Stimulated activated naive CD8-positive, alpha-beta T cell treated with anti-CD3 and anti-CD28 coated beads, Interleukin-15, Interleukin-2, amounts not matched to agents 100 ng/mL and 50 ng/mL, for 24 hours (primary cell): Measurements from ENCODE around the gene STAP2.

Experiments used
- H3K27ac Mint-ChIP-seq: one replicate; pipeline ENCODE4 v1.8.0; 2021; ENCODE audit warnings: mild to moderate bottlenecking, mixed read lengths
- H3K27me3 Mint-ChIP-seq: one replicate; pipeline ENCODE4 v1.8.0; 2021; ENCODE audit warnings: mixed read lengths
- H3K36me3 Mint-ChIP-seq: one replicate; pipeline ENCODE4 v1.8.0; 2021; ENCODE audit warnings: low read depth, mixed read lengths
- H3K4me1 Mint-ChIP-seq: one replicate; pipeline ENCODE4 v1.8.0; 2021; ENCODE audit warnings: low read depth, mixed read lengths
- H3K4me3 Mint-ChIP-seq: one replicate; pipeline ENCODE4 v1.8.0; 2021; ENCODE audit warnings: mild to moderate bottlenecking, mixed read lengths
- H3K9me3 Mint-ChIP-seq: one replicate; pipeline ENCODE4 v1.8.0; 2021; ENCODE audit warnings: mixed read lengths

The STAP2 gene

GRCh38 chr19:4365341-4365740 lies 26.7 kb upstream of the STAP2 start:
- H3K27ac Mint-ChIP-seq = no peak overlapping the region
- H3K36me3 Mint-ChIP-seq = peaks cover 9% of the 10 kb centered on the region
- no peaks in the 10 kb centered on the region for H3K9me3 Mint-ChIP-seq
- H3K27me3 Mint-ChIP-seq = no peaks in the 10 kb centered on the region
- no peak overlapping the region for H3K4me3 Mint-ChIP-seq
- H3K4me1 Mint-ChIP-seq = peaks cover 29% of the 10 kb centered on the region

DNA sequence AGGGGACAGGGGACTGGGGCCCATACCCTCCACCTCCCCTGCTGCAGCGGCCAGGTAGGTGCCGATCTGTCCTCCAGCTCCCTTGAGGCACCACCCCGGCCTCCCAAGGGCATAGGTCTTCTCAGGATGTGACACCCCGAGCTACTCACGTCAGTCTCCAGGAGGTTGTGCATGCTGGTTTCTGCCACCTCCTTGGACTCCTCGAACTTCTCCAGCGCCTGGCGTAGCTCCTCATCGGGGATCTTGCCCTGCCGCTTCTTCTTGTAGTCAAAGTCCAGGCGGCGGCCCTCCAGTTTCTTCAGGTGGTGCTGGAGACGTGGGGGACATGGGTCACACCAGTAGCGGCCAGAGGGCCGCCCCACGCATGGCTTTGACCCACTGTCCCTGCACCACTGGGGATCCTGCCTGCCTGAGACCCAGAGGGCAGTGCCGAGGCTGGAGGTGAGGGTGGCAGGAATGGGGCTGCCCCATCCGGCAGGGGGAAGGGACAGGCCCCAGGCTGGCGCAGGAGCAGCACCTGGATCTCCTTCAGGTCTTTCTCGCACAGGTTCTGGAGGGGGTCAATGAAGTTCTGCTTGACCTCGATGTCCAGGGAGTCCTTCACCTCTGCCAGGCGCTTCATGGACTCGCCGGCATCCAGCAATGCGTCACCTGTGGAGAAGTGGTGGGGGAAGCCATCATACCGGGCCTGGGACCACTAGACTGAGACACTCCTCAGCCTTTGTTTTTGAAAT lies 25.1 kb upstream of the STAP2 start:
- Mint-ChIP-seq H3K4me3 (no peak overlapping the region), H3K27ac (no peak overlapping the region), H3K36me3 (peaks cover 9% of the 10 kb centered on the region), H3K9me3 (no peaks in the 10 kb centered on the region), H3K27me3 (no peaks in the 10 kb centered on the region), H3K4me1 (peaks cover 15% of the 10 kb centered on the region)

DNA sequence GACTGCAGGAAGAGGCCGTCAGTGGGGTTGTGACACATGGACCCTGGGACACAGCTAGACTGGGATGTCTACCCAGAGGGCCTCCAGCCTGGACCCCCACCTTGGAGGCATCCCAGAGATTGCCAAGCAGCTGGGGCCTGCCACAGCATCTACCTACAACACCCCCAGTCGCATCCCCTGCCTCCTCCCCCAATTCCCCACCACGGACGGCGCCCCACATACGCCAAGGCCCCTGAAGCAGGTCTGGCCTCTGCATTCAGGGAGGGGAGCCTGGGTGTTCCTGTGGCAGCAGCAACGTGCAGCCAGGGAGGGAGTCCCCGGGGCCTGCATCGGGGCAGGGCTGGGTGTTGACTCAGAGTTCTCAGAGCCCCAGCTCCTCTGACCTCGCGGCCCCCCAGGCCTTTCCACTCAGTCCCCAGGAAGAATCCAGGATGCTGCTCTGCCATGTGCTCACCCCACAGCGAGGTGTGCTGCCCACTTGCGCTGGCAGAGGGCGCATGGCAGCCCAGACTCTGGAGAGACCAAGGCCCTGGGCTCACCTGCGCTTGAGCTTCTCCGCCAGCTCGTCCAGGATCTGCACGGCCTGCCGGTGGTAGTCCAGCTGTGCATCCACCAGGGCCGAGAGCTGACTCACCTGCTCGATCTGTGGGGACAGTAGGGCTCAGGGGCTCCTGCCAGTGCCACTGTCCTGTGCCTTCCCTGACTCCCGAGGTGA lies 24.4 kb upstream of the STAP2 start:
- H3K27ac Mint-ChIP-seq = no peak overlapping the region
- no peak overlapping the region for H3K4me3 Mint-ChIP-seq
- no peaks in the 10 kb centered on the region for H3K9me3 Mint-ChIP-seq
- H3K4me1 Mint-ChIP-seq = peaks cover 8% of the 10 kb centered on the region
- no peaks in the 10 kb centered on the region for H3K27me3 Mint-ChIP-seq
- H3K36me3 Mint-ChIP-seq = peaks cover 9% of the 10 kb centered on the region

GRCh38 chr19:4362101-4362828 lies 23.6 kb upstream of the STAP2 start:
- Mint-ChIP-seq H3K27ac (peak overlapping the region; percentile 58), H3K36me3 (peaks cover 9% of the 10 kb centered on the region)

GRCh38 chr19:4361152-4362046 lies 22.8 kb upstream of the STAP2 start:
- Mint-ChIP-seq H3K27ac (no peak overlapping the region), H3K9me3 (no peaks in the 10 kb centered on the region), H3K27me3 (no peaks in the 10 kb centered on the region), H3K36me3 (peaks cover 9% of the 10 kb centered on the region), H3K4me1 (no peaks in the 10 kb centered on the region), H3K4me3 (no peak overlapping the region)

More at GRCh38 chr19:4362101-4362828, 23.6 kb upstream of the STAP2 start:
- peaks cover under 1% of the 10 kb centered on the region for H3K4me1 Mint-ChIP-seq
- H3K9me3 Mint-ChIP-seq = no peaks in the 10 kb centered on the region
- no peaks in the 10 kb centered on the region for H3K27me3 Mint-ChIP-seq
- peak overlapping the region; percentile 32 for H3K4me3 Mint-ChIP-seq

- Mint-ChIP-seq H3K36me3 (peaks cover 9% of the 10 kb centered on the region), H3K4me1 (no peaks in the 10 kb centered on the region)
These were observed 22.1 kb upstream of the STAP2 start for GRCh38 chr19:4360641-4361151.

DNA sequence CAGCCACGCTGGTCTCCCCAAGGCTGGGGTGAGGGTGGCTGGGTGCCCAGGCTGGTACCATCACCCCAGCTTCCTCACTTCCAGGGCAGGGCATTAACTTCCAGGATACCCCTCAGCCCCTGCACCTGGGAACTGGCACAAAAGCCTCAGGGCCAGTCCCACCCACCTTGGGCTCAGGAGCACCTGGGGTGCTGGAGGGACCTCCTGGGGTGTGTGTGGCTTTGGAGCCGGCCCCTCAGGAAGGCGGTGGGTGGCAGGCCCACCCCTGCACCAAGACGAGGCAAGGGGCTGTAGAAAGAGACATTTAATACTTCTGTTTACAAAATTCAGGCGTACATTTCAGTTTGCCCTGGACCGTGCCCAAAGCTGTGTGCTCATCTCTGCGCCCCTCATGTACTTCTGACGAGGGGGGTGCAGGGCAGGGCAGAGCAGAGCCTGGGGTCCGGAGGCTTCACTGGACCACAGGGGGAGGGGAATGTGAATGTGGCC lies 21.5 kb upstream of the STAP2 start:
- Mint-ChIP-seq H3K27me3 (no peaks in the 10 kb centered on the region), H3K27ac (no peak overlapping the region), H3K4me3 (no peak overlapping the region), H3K9me3 (no peaks in the 10 kb centered on the region), H3K4me1 (no peaks in the 10 kb centered on the region), H3K36me3 (peaks cover 9% of the 10 kb centered on the region)

More at GRCh38 chr19:4360641-4361151, 22.1 kb upstream of the STAP2 start:
- H3K27ac Mint-ChIP-seq = peak overlapping the region; percentile 19
- no peaks in the 10 kb centered on the region for H3K9me3 Mint-ChIP-seq
- no peak overlapping the region for H3K4me3 Mint-ChIP-seq
- no peaks in the 10 kb centered on the region for H3K27me3 Mint-ChIP-seq

DNA sequence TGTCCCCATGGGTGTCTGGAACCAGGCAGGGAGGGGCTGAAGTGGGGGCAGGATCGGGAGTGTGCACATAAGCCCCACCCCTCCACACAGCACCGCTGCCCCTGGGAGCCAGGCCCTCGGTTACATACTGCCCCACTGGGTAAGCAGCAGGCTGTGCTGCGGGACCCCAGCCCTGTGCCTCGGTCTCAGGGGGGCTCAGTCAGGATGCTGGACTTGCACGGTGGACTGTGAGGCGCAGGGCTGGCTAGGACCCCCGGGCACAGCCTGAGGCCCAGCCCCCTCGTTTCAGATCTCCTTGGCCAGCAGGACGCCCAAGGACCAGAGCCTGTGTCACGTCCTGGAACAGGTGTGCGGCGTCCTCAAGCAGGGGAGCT lies 21.0 kb upstream of the STAP2 start:
- H3K27ac Mint-ChIP-seq = no peak overlapping the region
- no peaks in the 10 kb centered on the region for H3K9me3 Mint-ChIP-seq
- no peaks in the 10 kb centered on the region for H3K27me3 Mint-ChIP-seq
- peaks cover 9% of the 10 kb centered on the region for H3K36me3 Mint-ChIP-seq
- H3K4me3 Mint-ChIP-seq = no peak overlapping the region
- H3K4me1 Mint-ChIP-seq = no peaks in the 10 kb centered on the region

GRCh38 chr19:4358709-4359626 lies 20.3 kb upstream of the STAP2 start:
- Mint-ChIP-seq H3K27ac (peak overlapping the region; percentile 45), H3K27me3 (no peaks in the 10 kb centered on the region), H3K4me3 (no peak overlapping the region), H3K36me3 (peaks cover 9% of the 10 kb centered on the region), H3K4me1 (no peaks in the 10 kb centered on the region), H3K9me3 (no peaks in the 10 kb centered on the region)

- Mint-ChIP-seq H3K27me3 (no peaks in the 10 kb centered on the region), H3K36me3 (peaks cover 4% of the 10 kb centered on the region), H3K4me1 (no peaks in the 10 kb centered on the region), H3K27ac (no peak overlapping the region), H3K4me3 (no peak overlapping the region), H3K9me3 (no peaks in the 10 kb centered on the region)
These were observed 19.3 kb upstream of the STAP2 start for GRCh38 chr19:4357921-4358326.

DNA sequence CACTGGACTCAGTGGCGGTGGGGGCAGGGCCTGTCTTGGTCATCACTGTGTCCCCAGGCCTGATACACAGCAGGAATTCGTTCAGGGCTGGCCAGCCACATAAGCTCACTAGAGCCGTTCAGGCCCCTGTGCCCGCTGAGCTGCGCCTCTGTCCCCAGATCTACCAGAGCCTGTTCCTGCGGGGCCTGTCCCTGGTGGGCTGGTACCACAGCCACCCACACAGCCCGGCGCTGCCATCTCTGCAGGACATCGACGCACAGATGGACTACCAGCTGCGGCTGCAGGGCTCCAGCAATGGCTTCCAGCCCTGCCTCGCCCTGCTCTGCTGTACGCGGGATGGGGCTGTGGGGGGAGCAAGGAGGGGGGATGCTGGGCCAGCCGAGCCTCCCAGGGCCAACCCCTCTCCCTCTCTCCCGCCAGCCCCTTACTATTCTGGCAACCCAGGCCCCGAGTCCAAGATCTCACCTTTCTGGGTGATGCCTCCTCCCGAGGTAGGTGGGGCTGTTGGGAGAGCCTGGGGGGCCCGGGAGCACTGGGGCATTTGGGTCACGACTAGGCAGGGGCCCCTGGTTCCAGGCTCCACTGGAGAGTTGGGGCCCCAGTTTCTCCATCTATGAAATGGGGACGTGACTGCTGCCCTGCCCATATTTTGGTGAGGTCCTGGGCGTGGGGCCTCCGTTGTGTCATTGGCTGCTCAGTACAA lies 18.6 kb upstream of the STAP2 start:
- H3K27ac Mint-ChIP-seq = no peak overlapping the region
- H3K9me3 Mint-ChIP-seq = no peaks in the 10 kb centered on the region
- no peaks in the 10 kb centered on the region for H3K4me1 Mint-ChIP-seq
- H3K36me3 Mint-ChIP-seq = peaks cover 3% of the 10 kb centered on the region
- H3K4me3 Mint-ChIP-seq = no peak overlapping the region
- no peaks in the 10 kb centered on the region for H3K27me3 Mint-ChIP-seq

DNA sequence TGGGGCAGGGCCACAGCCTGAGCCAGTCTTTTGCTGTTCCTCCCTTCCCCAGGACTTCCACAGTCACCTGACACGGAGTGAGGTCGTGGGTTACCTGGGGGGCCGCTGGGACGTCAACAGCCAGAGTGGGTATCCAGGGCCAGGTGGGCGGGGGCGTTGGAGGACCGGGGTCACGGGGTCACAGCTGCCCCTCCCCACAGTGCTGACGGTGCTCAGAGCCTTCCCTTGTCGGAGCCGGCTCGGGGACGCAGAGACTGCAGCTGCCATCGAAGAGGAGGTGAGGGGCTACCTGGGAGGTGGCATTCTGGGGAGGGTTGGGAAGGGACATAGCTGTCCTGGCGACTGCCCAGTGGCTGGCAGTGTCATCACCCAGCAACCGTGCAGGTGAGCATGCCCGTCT lies 16.3 kb upstream of the STAP2 start:
- no peaks in the 10 kb centered on the region for H3K9me3 Mint-ChIP-seq
- no peak overlapping the region for H3K27ac Mint-ChIP-seq
- H3K4me1 Mint-ChIP-seq = no peaks in the 10 kb centered on the region
- H3K27me3 Mint-ChIP-seq = no peaks in the 10 kb centered on the region
- H3K4me3 Mint-ChIP-seq = no peak overlapping the region
- no peaks in the 10 kb centered on the region for H3K36me3 Mint-ChIP-seq

- Mint-ChIP-seq H3K9me3 (no peaks in the 10 kb centered on the region), H3K4me3 (no peak overlapping the region), H3K27me3 (no peaks in the 10 kb centered on the region), H3K36me3 (no peaks in the 10 kb centered on the region), H3K4me1 (no peaks in the 10 kb centered on the region), H3K27ac (no peak overlapping the region)
These were observed 15.7 kb upstream of the STAP2 start for GRCh38 chr19:4354282-4354681.
